Limb (tissue), 2 donors: ENCODE measurements around the gene IER5L.
"Not testable (repeated sequence)": the region's sequence is repeated elsewhere in the genome, so short reads cannot be mapped to it uniquely, and the experiment has no call there.

Experiments
- DNase-seq, 2 donors: peaks; one replicate each; pipeline ENCODE4 v3.0.0-alpha.2; 2016; ENCODE audit errors: extremely low spot score in 2 of 2

Gene IER5L

DNA sequence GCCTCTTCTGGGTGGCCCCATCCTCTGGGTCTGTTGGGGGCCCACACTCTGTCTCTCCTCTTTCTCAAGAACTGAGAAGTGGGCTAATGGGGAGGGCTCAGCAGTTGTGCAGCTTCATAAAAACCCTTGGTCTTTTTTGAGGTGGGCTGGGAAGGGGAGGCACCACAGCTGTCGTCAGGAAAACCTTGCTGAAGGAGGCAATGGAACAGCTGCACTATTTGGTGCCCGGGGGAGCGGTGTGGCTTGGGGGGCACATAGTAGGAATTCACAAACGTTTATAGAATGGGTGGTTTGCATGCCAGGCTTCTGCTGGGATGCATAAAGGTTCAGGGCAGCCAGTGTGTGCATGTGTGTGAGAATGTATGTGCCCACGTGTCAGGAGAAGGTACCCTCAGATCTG is 3.2 kb upstream of the IER5L start:
- no peak for DNase-seq

DNA sequence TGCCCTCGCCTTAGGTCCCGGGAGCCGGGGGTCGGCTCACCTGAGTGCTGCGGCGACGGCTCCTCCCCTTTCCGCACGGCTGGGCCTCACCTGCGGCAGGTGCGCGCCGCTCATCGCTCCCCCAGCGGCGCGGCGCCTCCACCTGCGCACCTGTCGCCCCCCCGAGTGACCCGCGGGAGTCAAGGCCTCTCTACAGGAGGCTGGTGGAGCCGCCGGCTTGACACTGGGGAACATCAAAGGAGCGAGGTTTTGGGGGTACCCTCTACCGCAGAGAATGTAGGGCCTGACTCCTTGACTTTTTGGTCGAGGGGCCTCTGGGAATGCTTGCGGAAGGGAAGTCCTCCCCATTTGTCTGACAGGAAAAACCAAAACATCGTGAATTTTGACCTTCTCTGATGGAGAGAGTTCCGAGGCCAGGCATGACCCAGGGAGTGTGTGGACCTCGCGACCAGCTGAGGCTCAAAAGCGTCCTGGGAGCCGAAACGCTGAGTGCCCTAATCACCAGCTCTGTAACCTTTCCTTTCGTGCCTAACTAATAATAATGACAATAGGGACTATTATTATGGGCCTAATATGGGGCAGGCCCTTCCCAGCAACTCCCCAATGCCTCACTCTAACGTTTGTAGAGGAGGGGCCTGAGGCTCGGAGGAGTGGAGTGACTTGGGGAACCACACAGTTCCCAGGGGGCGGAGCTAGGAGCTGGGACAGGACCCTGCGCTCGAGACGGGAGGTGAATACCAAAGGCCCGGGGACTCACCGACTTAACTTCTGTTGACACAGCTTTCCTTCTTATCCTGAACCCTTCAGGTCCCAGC is 714 bp upstream of the IER5L start:
- DNase-seq, result no peak

DNA sequence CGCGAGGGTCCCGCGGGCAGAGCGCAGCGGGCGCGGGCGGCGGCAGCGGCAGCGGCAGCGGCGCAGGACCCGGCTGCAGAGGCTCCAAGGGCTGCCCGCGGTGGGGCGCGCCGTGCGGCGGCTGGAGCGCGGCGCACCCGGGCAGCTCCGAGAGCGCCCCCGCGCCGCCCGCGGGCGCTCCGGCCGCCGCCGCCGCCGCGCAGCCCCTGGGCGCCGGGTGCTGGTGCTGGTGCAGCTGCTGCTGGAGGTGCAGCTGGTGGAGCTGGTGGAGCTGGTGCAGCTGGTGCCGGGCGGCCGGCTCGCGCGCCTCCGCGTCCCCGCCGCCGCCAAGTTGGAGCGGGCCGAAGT is 644 bp downstream of the IER5L start:
- no peak for DNase-seq

DNA sequence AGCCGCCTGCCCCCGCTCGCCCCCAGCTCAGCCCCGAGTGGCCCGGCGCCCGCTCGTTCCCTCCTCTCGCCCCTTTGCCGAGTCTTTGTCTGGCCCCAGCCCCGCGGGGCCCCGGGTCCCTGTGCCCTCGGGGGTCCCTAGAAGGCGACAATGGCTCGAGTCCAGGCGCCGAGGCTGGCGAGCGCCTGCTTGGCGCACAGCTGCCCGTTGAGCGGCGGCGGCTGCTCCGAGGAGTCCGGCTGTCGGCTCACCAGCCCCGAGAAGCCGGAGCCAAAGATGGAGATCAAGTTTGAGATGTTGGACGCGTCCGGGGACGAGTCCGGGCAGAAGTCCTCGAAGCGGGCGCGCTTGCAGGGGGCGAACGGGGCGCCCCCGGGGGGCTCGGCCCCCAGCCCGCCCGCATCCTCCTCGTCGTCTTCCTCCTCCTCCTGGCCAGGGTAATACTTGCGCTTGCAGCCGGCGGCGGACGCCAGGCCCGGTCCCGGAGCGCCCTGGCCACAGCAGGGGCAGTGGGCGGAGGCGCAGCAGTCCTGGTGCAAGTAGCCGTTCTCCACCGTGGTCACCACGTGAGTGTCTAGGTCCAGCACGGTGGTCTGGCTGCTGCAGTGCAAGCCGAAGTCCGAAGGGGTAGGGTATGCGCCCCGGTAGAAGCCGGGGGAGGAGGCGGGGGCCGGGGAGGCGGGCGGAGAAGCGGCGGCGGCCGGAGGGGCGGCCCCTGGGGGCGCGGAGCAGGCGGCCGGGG is 1.2 kb downstream of the IER5L start:
- DNase-seq, result peak in 1 of 2 donors; percentile 72

DNA sequence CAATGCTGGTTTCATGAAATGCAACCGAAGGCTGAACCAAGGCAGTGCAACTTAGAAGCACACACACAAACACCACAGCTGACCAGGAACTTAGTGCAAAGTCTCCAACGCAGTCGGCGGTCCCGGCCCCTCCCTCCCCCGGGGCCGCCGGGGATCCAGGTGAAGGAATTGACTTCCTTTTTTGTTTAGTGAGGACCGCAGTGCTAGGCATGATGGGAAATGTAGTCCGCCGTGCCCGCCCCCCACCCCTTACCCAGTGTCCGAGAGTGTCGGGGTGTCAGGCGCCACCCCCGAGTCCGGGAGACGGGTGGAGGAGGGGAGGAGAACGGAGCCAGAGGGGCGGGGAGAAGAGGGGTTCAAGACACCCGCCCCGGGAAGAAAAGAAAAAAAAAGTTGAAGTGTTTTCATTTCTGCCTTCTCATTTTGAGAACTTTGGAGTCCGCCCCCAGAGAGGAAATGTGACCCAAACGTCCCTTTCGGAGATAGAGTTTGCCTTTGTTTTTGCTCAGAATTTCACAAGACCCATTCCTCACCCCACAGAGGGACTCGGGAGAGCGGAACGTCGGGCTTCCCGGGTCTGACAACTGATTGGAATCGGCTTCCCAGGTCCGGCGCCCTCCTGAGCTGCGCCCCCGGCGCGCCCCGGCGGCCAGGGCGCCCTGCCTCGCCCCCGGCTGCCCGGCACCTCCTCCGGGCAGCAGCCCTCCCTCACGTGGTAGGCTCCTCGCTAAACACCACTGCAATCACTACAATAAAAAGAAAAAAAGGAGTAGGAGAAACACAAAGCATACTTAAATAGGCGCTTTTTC is 2.0 kb downstream of the IER5L start:
- peak; percentile 79 to 89 for DNase-seq

DNA sequence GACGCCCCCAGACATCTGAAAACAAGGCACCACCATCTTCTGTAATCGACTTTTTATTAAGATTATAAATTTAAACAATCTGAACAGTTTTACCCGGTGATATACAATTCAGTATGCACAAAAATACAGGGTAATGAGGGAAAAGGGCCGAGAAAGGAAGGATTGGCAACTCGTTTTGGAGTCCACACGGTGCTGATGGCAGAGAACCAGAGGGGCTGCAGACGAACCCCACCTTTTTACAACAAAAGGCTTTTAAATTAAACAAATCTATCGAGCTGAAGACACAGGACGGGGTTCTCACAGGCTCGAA is 2.6 kb downstream of the IER5L start:
- DNase-seq, result no peak

DNA sequence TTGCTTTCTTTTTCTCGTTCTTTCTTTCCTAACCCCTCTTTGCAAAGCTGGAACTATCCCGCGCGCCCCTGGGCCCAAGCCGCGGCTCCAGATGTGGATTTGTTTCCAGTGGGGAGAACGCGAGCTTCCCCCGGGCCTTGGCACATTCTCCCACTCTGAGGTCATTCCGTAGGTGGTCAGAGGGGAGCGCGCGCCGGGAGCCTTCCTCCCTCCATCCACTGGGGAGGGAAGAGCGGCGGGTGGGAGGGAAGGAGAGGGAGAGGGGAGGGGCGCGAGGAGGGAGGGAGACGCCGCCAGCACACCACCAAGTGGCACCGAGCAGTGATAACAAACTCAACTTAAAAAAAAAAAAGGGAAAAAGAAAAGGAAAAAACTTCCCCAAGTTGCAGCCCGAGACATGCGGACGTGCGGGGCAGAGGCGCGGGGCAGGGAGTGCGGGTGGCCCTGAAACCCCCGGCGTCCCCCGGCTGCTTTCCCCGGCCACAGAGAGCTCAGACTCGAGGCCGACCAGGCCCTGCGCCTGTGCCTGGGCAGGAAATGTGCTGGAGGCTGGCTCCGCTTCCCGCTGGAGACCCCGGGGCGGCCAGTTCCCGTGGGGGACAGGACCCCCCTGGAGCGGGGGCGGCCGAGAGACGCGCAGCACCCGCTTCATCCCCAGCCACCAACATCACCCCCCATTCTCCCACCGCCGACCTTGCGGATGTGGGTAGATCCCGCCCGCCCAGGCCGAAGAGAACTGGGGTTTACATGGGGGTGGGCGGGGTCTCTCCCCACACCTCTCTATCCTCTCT is 3.1 kb downstream of the IER5L start:
- peak; percentile 75 to 85 for DNase-seq

DNA sequence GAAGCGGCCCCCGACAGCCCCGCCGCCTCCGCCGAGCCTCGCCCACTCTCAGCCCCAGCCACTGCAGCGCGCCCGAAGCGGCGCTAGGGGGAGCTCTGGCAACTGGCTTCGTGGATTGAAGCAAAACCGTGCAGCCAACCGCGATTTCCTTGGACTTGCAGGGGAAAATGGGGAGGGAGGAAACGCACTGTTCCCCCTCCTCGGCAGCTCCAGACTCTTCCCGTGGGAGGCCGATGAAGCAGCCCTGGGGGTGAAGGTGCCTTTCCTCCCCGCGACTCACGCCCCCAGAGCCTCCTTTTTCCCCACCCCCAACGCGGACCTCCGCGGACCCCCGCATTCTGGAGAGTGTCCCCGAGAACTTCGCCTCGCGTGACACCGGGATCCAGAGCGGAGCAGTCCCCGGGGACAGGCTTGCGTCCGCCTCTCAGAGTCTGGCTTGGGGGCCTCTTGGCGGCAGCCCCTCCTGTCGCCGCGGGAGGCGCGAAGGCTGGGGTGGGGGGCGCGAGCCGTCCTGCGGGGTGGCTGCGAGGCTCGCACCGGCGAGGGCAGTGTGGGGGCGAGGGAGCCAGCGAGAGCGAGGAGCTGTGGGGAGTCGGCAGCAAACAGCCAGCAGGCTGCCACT is 3.8 kb downstream of the IER5L start:
- peak; percentile 91 to 95 for DNase-seq

DNA sequence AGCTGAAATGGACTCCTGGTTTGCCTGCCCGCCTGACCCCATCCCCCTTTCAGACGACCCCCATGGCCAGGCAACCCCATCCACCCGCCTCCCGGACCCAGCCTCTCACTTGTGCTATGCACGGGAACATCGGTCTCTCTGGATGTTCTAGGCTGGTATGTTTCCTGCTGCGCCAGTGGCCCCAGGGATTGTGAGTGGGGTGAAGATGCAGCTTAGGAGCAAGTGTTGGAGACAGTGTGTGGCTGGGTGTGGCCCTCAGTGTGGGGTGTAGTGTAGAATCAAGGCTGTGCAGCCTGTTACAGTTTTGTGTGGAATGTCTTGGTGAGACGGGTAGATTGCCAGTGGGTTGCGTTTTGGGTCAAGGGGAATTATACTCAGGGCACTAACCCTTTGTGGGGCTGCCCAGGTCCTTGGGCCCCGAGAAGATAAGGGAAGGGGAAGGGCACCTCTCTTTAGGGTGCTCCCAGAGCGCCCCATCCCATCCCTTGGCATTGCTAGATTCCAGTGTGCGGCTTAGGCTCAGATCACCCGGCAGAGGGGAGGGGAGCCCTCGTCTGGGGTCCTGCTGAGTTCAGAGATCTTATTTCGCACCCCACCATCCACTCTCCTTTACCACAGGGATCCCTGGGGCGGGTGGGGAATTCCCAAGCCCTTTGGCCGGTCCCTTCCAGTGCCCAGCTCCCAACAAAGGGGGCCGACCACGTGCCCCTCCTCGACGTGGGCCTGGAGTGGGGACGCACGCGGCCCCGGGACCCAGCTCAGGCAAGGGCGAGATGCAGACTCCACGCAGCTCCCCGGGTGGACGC is 4.6 kb downstream of the IER5L start:
- peak in 1 of 2 donors; percentile 38 for DNase-seq

DNA sequence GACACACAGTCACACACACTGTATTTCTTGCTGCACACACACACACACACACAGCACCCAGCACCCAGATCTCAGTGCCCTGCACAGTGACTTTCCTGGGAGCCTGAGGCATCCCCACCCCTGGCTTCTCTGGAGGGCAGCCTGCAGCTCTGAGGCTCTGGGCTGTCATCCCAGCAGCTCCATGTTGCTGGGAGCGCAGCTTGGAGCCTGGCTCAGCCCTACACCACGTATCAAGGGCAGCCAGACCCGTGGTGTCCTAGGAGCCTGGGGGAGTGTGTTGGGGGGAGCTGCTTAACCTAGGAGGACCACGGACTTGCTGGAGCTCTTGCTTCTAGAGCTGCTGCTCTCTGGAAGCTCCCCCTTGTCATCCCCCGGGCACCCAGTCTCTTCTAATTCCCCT is 5.2 kb downstream of the IER5L start:
- no peak for DNase-seq

DNA sequence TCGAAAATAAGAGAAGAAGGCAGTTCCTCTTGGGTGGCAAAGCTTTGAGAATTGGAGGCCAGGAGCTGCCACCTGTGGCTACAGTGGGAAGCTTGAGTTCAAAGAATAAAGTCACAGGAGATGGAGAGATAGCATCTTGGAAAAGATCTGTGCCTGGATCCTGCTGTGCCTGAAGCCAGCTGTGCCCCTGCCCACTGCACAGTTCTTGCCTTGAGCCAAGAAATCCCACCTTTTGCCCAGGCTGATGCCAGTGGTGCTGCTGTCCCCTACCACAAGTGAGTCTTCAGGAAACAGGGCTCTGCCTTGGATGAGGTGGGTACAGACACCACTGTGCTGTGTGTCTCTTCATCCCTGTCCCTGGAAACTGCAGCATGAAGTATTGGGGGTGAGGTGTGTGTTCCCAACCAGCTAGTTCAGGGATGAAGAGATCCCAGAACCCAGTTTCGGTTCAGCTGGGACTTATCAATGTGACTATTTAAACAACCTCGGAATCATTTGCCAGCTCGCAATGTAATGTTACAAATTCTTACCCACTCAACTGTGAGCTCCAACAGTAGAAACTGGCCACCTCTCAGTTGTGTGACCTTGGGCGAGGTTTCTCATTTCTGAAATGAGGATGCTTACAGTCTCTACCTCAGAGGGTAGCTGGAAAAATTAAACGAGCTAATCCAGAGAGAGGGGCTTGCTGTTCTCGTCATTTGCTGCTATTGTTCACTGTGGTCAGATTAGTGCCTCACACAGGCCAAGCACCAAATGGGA is 5.9 kb downstream of the IER5L start:
- peak in 1 of 2 donors; percentile 15 for DNase-seq

DNA sequence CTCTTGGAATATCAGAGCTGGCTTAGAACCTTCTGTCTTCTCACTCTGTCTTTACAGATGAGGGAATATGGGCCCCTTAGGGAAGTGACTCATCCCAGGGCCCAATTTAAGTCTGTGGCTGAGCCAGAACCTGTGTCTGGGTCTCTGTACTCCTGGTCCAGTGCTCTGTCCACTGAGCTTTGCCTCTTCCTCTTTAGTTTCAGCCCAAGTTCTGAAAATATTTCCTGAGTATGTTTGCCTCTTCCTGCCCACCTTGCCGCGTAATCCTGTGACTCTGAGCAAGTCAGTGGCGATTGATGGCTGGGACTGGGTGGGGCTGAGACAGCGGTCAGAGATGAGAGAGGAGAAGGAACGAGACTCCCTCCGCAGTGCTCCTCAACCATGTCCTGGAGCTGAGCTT is 7.8 kb downstream of the IER5L start:
- DNase-seq, result no peak

DNA sequence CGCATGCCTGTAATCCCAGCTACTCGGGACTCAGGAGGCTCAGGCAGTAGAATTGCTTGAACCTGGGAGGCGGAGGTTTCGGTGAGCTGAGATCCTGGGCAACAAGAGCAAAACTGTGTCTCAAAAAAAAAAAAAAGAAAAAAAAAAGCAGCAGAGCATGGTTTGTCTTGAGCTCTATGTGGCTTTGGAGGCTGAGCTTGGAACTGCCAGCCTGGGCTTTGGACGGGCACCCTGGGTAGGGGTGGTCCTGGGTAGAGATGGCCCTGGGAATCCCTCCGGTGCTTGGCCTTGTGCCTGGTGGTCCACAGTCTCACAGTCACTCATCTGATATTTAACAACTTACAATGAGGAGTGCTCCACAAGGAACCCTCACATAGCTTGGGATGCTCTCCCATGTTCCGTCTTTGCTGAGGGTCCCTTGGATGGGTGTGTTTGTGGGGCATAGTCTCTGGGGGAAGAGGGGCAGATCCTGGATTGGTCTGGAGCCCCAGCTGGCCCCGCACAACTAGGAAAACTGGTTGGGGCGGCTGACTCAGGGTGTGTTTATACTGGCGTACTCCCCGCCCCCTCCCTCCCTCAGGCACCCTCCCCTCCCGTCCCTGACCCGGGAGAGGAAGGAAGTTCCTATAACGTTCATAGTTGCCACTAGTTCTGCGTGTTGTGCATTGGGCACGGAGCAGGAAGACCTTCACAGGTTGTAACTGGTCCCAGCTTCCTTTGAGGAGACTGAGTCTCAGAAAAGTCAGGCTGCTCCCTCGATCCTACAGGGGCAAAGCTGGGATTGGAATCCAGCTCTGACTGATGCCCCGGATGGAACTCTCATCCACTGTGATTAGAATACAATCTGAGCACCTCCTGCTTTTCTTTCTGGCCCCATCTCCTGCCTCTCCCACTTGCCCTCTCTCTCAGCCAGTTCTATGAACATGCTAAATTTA is 11.2 kb downstream of the IER5L start:
- DNase-seq, result peak in 1 of 2 donors; percentile 64

DNA sequence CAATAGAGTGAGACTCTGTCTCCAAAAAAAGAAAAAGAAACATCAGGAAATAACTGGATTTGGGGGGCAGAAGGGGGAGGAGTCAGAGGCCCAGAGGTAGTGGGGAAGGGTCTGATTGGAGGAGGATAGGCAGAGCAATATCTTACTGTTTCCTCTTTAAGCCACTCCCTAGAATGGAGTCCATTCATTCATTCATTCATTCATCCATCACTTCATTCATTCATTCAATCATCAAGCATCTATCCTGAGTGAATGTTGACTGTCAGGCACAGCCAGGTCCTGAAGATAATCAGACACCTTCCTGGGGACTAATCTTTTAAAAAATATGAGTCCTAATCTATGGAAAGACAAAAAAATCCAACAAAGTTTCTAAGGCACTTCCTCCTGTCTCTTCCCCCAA is 12.9 kb downstream of the IER5L start:
- no peak for DNase-seq

DNA sequence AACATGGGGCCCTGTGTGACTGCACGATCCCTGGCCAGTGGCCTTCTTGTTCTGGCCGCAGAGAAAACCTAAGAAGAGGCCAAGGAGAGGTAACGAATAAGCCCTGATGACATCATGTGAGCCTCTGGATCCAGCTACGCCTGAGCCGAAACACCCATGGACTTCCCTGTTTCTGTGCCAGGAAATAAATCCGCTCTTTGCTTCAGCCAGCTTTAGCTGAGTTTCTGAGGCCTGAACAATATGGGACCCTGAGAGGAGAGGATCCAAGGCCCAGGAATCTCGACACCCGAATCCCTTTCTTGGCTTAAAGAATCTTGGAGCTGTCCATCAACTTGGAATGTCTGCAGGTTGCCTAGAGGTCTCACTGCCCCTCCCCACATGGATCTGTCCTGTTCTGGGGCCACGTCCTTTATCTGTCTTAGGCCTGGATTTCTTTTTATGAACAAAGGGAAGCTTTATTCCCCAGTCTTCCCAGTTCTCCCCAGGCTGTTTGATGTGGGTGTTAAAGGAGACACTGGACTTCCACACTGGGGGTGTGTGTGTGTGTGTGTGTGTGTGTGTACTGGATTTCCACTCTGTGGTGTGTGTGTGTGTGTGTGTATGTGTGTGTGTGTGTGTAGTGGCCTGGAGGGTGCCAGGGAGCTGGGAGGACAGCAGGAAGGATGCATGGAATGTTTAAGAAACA is 13.7 kb downstream of the IER5L start:
- peak; percentile 66 to 81 for DNase-seq

DNA sequence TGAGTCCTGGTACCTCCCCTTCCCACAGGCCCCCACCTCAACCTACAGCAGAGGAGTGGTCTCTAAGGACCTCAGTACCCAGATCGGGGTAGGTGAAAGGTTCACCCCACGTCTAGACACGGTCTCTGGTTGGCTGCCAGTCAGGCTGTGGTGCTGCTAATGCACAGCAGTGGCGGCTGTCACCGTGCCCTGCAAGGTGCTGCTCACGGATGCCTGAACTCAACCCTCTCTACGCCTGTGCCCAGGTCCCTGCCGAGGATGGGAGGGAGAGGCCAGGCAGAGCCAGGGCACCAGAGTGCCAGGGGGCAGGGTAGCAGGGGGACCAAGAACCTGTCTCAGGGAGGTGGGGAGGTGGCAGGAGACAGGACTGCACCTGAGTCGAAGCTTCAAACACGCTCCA is 14.3 kb downstream of the IER5L start:
- DNase-seq, result no peak

DNA sequence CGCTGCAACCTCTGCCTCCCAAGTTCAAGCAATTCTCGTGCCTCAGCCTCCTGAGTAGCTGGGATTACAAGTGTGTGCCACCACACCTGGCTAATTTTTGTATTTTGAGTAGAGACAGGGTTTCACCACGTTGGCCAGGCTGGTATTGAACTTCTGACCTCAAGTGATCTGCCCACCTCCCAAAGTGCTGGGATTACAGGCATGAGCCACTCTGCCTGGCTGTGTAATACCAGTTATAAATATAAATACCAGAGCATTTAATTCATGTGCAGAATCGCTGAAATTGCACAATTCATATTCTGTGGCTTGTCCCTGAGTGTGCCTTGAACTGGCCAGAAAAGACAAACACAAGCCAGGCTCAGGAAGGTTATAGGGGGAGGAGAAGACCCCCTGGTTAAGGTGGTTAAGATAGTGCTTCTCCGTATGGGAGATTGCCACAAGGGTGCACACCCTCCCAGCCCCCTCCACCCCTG is 14.8 kb downstream of the IER5L start:
- DNase-seq, result not testable (repeated sequence)
